ENCODE data around the gene THUMPD1. TPM values are rescaled to one million over a fixed set of nuclear protein-coding genes. Genes with fewer than 3 reads are reported as not detected.

Gene THUMPD1
- total and polyA plus RNA-seq, 10 of the 15 experiments (the other 5 are each of a cell fraction or from before 2014, with no cell fraction given) = 21.5 to 49.5 (median 36.9) TPM

GRCh38 chr16:20784204-20784603, 42.6 kb upstream of the THUMPD1 start:
- ATAC-seq = no peak
- ChIA-PET RAD21 (ENCODE audit: unreplicated experiment) (no interaction called here), SMC1A (ENCODE audit: uncharacterized antibody, unreplicated experiment) (no interaction called here), CTCF (interaction anchor here (6.2 kb wide), 1 partner anchor 10 kb away, joined by 36 read pairs; no protein-coding TSS in a partner anchor), POLR2A (no interaction called here)
- H3K79me2 ChIP-seq (ENCODE audit: control insufficient read depth, insufficient read depth, low read length) = no peaks in the 10 kb centered on the region
- no peak overlapping the region for H3K27ac ChIP-seq (ENCODE audit: control insufficient read depth, insufficient read depth)
- H3K36me3 ChIP-seq (ENCODE audit: control insufficient read depth in 2 of 2, insufficient read depth in 2 of 2, low read length in 1 of 2) = no peaks in the 10 kb centered on the region
- intact Hi-C loops (cut with micrococcal nuclease; ENCODE audit: unreplicated experiment) = no loop called here
- no peak overlapping the region for H3K9ac ChIP-seq (ENCODE audit: control insufficient read depth, insufficient read depth, low read length)
- no peaks in the 10 kb centered on the region for H3K4me1 ChIP-seq (ENCODE audit: control insufficient read depth, insufficient read depth, low read length)
- no peaks in the 10 kb centered on the region for H3K27me3 ChIP-seq (replicated peaks in 1 of 2; ENCODE audit: control insufficient read depth in 2 of 2, insufficient read depth in 2 of 2, low read length in 1 of 2)
- H3K9me3 ChIP-seq (replicated peaks; ENCODE audit: control insufficient read depth, insufficient read depth, low read length) = no peaks in the 10 kb centered on the region
- FAIRE-seq = no peak
- H2AFZ ChIP-seq (ENCODE audit: control insufficient read depth, low read depth, low read length) = no peak overlapping the region
- H3K4me2 ChIP-seq (ENCODE audit: control insufficient read depth, insufficient read depth) = no peak overlapping the region
- in situ Hi-C loops (cut with MboI) = no loop called here
- DNase-seq (ENCODE audit: low read depth, low spot score) = no peak
- H4K20me1 ChIP-seq (ENCODE audit: control insufficient read depth, insufficient read depth) = no peaks in the 10 kb centered on the region
- no TSS peak for BruUV-seq (replicated peaks)
- H3K4me3 ChIP-seq = no peak overlapping the region
- no peak for TF ChIP-seq KAT2A (conservative IDR thresholded peaks at IDR 0.05; ENCODE audit: control insufficient read depth, low read depth, low read length)
- TF ChIP-seq NFXL1 (IDR thresholded peaks at IDR 0.05; ENCODE audit: borderline replicate concordance) = no peak
- TF ChIP-seq ETV6 (conservative IDR thresholded peaks at IDR 0.05 in 1 of 2, IDR thresholded peaks at IDR 0.05 in 1 of 2; ENCODE audit: borderline replicate concordance in 1 of 2, low read depth in 1 of 2) = no peak
- TF ChIP-seq, protein P1, sequence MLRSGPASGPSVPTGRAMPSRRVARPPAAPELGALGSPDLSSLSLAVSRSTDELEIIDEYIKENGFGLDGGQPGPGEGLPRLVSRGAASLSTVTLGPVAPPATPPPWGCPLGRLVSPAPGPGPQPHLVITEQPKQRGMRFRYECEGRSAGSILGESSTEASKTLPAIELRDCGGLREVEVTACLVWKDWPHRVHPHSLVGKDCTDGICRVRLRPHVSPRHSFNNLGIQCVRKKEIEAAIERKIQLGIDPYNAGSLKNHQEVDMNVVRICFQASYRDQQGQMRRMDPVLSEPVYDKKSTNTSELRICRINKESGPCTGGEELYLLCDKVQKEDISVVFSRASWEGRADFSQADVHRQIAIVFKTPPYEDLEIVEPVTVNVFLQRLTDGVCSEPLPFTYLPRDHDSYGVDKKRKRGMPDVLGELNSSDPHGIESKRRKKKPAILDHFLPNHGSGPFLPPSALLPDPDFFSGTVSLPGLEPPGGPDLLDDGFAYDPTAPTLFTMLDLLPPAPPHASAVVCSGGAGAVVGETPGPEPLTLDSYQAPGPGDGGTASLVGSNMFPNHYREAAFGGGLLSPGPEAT (IDR thresholded peaks at IDR 0.05; ENCODE audit: low read depth) = no peak
- TF ChIP-seq IKZF2 (IDR thresholded peaks at IDR 0.05) = no peak
- TF ChIP-seq SIX5 (IDR thresholded peaks at IDR 0.05; ENCODE audit: low read depth, low read length, severe bottlenecking) = no peak
- TF ChIP-seq YY1 (IDR thresholded peaks at IDR 0.05; ENCODE audit: low read depth, low read length) = no peak
- TF ChIP-seq ZNF217 (IDR thresholded peaks at IDR 0.05) = no peak
- TF ChIP-seq KLF5 (IDR thresholded peaks at IDR 0.05; ENCODE audit: partially characterized antibody) = no peak
- no peak for TF ChIP-seq CUX1 (IDR thresholded peaks at IDR 0.05; ENCODE audit: insufficient replicate concordance, low read depth, low read length)
- no peak for TF ChIP-seq SIN3A (IDR thresholded peaks at IDR 0.05; ENCODE audit: low read depth, low read length)

Data from GM12878 (cell line).